Kidney epithelial cell (primary cell): ENCODE data around the gene BLTP3A. TPM values are rescaled to one million over a fixed set of nuclear protein-coding genes. Genes with fewer than 3 reads are reported as not detected.

Experiments
- DNase-seq: peaks from one replicate; pipeline ENCODE4 v3.0.0-alpha.2; 2010; ENCODE audit warnings: low read depth
- H3K27me3 ChIP-seq: 2 replicates; pipeline ENCODE4 v1.6.0; 2011; ENCODE audit warnings: low read length; ENCODE audit not compliant: control insufficient read depth, insufficient read depth
- H3K36me3 ChIP-seq: 2 replicates; pipeline ENCODE4 v1.5.1; 2011; ENCODE audit warnings: low read length; ENCODE audit not compliant: control insufficient read depth, insufficient read depth
- H3K4me3 ChIP-seq: 2 replicates; pipeline ENCODE4 v1.5.1; 2011; ENCODE audit warnings: low read depth, mild to moderate bottlenecking, control low read depth, low read length
- total RNA-seq: library from RNA; depleted of rRNA; stranded (reverse); fragments of >200 nt; gene quantifications from 2 replicates; pipeline ENCODE4 v1.2.3, GENCODE V29; 2015
- TF ChIP-seq, protein P1 (sequence below): IDR thresholded peaks from 2 replicates; pipeline ENCODE4 v1.5.1; 2011; ENCODE audit warnings: mild to moderate bottlenecking, moderate library complexity, low read length, control low read depth, inconsistent platforms; ENCODE audit not compliant: insufficient read depth, poor library complexity, severe bottlenecking

Gene BLTP3A
- total RNA-seq, 1 donor from 2014 or later, result 17.0 TPM

DNA sequence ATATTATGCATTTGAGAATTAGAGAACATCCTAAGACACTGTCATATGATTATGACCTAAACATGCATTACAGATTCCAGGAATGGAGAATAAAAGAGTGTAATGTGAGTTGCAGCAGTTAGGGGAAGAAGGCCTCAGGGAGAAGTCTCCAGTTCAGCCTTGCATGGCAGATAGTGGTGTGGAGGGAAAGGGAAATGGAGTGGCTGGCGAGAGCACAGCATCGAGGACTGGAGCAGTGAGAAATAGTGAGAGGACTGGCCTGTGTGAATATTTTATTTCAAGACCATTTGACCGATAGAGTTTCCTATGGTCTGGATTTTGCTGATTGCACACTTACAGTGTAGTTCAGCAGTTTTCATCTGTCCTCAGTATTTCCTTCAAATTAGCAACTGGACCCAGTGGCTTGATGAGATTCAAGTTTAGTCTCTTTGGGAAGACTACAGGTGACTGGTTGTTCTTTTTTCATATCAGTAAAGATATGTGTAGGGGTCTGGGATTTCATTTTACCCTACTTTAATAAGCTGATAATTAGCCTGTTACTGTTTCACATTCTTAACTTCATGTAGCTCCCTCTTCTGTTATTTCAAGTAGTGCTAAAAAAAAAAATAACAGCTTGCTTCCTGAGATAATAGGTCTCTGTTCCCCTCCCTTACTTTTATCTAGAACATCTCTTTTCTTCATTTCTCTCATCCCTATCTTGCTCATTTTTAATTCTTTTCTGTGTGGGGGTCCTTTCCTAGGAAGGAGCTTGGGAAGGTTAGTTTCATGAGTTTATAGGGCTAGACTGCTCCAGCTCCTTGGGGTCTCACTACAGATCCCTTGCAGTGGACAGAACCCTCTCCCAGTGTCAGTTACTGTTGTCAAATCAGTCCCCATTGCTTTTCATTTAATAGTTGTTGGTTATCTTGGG is 27.9 kb downstream of the BLTP3A start:
- no peak overlapping the region for H3K4me3 ChIP-seq
- H3K27me3 ChIP-seq, result no peaks in the 10 kb centered on the region
- no peaks in the 10 kb centered on the region for H3K36me3 ChIP-seq
- TF ChIP-seq, protein P1, sequence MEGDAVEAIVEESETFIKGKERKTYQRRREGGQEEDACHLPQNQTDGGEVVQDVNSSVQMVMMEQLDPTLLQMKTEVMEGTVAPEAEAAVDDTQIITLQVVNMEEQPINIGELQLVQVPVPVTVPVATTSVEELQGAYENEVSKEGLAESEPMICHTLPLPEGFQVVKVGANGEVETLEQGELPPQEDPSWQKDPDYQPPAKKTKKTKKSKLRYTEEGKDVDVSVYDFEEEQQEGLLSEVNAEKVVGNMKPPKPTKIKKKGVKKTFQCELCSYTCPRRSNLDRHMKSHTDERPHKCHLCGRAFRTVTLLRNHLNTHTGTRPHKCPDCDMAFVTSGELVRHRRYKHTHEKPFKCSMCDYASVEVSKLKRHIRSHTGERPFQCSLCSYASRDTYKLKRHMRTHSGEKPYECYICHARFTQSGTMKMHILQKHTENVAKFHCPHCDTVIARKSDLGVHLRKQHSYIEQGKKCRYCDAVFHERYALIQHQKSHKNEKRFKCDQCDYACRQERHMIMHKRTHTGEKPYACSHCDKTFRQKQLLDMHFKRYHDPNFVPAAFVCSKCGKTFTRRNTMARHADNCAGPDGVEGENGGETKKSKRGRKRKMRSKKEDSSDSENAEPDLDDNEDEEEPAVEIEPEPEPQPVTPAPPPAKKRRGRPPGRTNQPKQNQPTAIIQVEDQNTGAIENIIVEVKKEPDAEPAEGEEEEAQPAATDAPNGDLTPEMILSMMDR, result no peak
- DNase-seq, result no peak

DNA sequence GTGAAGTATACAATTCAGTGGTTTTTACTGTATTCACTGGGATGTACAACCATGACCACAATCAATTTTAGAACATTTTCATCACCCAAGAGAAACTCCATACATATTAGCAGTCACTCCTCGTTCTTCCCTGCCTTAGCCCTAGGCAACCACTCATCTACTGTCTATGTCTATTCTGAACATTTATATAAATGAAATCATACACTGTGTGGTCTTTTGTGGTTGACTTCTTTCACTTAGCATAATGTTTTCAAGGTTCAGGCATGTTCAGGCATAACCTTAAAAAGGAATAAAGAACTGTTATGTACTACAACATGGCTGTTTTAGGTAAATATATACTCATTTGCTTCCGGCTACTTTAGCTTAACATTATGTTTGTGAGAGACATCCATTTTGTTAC is 37.3 kb downstream of the BLTP3A start:
- no peak for DNase-seq
- Histone ChIP-seq H3K27me3 (no peaks in the 10 kb centered on the region), H3K36me3 (no peaks in the 10 kb centered on the region), H3K4me3 (no peak overlapping the region)
- TF ChIP-seq, protein P1, result no peak

DNA sequence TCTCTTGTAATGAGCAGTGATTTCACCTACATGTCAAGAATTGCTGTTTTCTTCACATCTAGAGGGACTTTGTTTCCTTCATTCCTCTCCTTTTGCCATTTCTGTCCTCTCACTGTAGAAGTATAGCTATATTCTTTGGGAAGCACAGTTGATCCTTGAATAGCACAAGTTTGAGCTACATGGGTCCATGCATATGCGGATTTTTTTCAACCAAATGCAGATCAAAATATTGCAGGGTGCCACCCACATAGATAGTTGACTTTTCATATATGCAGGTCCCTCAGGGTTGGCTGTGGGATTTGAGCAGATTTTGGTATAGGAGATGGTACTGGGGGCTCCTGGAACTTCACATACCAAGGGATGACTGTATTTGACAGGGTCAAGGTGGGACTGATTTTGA is 41.1 kb downstream of the BLTP3A start:
- no peak for DNase-seq
- Histone ChIP-seq H3K4me3 (no peak overlapping the region), H3K27me3 (no peaks in the 10 kb centered on the region), H3K36me3 (no peaks in the 10 kb centered on the region)
- TF ChIP-seq, protein P1, result no peak

DNA sequence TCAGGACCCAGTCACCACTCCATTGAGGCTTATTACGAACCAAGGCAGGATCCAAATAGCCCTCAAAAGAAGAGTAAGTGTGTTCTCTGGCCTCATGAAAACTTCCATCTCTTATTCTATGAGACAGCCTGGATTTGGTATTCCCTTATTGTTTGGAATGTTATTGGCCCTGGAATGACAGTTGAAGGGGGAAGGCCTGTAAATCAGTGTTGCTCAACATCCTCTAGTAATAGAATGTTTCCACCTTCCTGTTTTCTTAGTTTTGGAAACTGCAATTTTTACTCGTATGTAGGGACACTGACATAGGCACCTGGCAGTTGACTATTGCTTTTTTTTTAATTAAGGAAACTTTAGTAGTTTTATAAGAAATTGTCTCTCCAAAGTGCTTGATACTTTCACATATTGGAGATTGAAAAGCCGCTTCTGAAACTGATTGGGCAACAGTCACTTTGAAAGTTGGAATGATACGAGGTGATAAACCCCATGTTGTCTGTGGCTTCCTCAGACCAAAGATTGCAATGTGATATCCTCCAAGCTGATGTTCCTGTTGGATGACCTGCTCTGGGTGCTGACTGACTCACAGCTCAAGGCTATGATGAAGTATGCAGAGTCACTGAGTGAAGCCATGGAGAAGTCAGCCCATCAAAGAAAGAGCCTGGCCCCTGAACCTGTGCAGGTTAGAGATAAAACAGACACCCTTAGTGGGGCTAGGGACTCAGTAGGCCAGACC is 43.1 kb downstream of the BLTP3A start:
- no peak for DNase-seq

DNA sequence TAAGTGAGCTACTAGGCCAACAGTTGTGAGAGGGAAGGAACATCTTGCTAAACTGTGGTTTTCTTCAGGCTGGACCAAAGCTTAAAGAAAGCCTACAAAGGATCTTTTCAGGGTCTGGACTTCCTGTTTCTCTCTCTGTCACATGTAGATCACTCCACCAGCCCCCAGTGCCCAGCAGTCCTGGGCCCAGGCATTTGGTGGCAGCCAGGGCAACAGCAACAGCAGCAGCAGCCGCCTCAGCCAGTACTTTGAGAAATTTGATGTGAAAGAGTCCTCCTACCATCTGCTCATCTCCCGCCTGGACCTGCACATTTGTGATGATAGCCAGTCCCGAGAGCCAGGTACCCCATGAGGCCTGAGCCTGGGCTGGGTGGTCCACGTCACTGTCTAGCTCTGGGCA is 44.1 kb downstream of the BLTP3A start:
- no peak for DNase-seq
- Histone ChIP-seq H3K27me3 (no peaks in the 10 kb centered on the region), H3K36me3 (peaks cover 2% of the 10 kb centered on the region), H3K4me3 (no peak overlapping the region)
- TF ChIP-seq, protein P1, result no peak

More for the DNA sequence above, 43.1 kb downstream of the BLTP3A start:
- no peaks in the 10 kb centered on the region for H3K27me3 ChIP-seq
- peaks cover 2% of the 10 kb centered on the region for H3K36me3 ChIP-seq
- H3K4me3 ChIP-seq, result no peak overlapping the region
- TF ChIP-seq, protein P1, result no peak
